HL-60 (cell line): ENCODE data around the gene CPLX1.

Experiments
- DNase-seq, 2 experiments: peaks; one replicate each; pipeline ENCODE4 v3.0.0-alpha.2; 2010 to 2020; ENCODE audit warnings: low read depth in 1 of 2, low spot score in 1 of 2
- H3K27ac ChIP-seq: fragments of 250-450 bp; sonication (Bioruptor Pico); replicated peaks from 2 replicates; pipeline ENCODE4 v1.5.1; 2020; ENCODE audit warnings: mild to moderate bottlenecking, moderate library complexity
- H3K27me3 ChIP-seq: fragments of 250-450 bp; sonication (Bioruptor Pico); 2 replicates; pipeline ENCODE4 v1.5.1; 2021; ENCODE audit warnings: mild to moderate bottlenecking, moderate library complexity; ENCODE audit not compliant: insufficient read depth, poor library complexity, severe bottlenecking
- H3K4me3 ChIP-seq: replicated peaks from 2 replicates; pipeline ENCODE4 v1.5.1; 2011; ENCODE audit warnings: mild to moderate bottlenecking, control low read depth, low read length; ENCODE audit not compliant: insufficient read depth
- CTCF ChIP-seq: IDR thresholded peaks from one replicate; pipeline ENCODE4 v1.5.1; 2011; ENCODE audit warnings: low read length, control low read depth, inconsistent platforms; ENCODE audit not compliant: insufficient read depth
- GABPA ChIP-seq: IDR thresholded peaks from 2 replicates; pipeline ENCODE4 v1.6.1; 2012; ENCODE audit warnings: low read depth
- POLR2AphosphoS5 ChIP-seq: IDR thresholded peaks from 2 replicates; pipeline ENCODE4 v1.6.1; 2012; ENCODE audit warnings: low read depth
- REST ChIP-seq: IDR thresholded peaks from 2 replicates; pipeline ENCODE4 v1.6.1; 2012; ENCODE audit warnings: low read depth; ENCODE audit not compliant: insufficient replicate concordance
- SPI1 ChIP-seq: IDR thresholded peaks from 2 replicates; pipeline ENCODE4 v1.6.1; 2012; ENCODE audit warnings: low read depth, mild to moderate bottlenecking, borderline replicate concordance

CPLX1 gene

DNA sequence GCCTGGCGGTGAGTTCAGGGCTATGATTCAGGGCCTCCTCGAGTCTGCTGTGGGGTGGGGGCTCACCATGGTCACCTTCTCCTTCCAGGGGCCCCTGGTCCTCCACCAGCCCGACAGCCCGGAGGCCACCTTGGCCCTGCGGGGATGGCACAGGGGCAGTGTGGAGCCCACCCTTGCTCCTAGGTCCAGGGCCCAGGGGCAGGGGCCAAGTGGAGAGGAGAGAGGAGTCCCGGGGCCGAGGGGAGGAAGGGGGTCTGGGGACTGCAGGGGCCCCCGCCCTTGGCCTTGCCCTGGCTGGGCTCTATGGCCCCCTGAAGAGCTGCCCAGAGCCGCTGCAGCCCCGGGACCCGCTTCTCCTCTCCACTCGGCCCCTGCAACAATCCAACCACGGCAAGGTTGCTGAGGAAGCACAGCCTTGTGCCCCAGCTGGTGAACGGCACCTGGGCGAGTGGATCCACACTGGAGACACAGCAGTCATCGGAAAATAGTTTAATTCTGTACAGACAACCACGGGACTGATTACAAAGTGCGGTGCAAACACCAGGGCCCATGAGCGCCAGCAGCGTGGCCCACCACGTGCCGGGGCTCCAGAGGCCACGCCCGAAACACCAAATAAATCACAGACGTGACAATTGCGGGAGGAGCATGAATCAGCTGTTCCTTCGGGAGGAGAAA is 23.0 kb upstream of the CPLX1 start:
- Histone ChIP-seq H3K4me3 (no peak overlapping the region), H3K27ac (no peak overlapping the region), H3K27me3 (no peaks in the 10 kb centered on the region)
- no peak for TF ChIP-seq POLR2AphosphoS5
- no peak for TF ChIP-seq REST
- no peak for TF ChIP-seq CTCF
- TF ChIP-seq SPI1: no peak
- no peak for TF ChIP-seq GABPA
- no peak for DNase-seq

DNA sequence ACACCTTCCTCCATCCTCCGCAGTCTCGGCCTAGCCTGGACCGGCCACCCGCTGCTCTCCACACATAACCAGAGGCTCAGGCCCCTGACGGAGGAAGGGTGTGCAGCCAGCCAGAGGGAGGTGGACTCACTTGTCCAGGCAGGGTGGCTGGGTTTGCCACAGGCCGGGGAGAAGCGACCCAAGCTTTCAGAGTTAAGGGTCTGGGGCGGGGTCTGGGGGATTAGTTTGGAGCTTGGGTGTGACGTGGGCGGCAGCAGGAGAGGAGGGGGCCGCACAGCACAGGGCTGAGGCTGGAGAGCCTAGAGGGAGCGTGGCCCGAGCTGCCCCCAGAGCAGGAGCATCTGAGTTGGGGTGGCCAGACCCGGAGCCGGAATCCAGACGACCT is 22.4 kb upstream of the CPLX1 start:
- no peak for TF ChIP-seq SPI1
- TF ChIP-seq GABPA: no peak
- TF ChIP-seq CTCF: no peak
- no peak for TF ChIP-seq REST
- no peak for TF ChIP-seq POLR2AphosphoS5
- Histone ChIP-seq H3K4me3 (no peak overlapping the region), H3K27me3 (no peaks in the 10 kb centered on the region), H3K27ac (no peak overlapping the region)
- no peak for DNase-seq

GRCh38 chr4:845836-846251 is 19.9 kb upstream of the CPLX1 start:
- H3K27ac ChIP-seq: no peak overlapping the region
- no peak for TF ChIP-seq SPI1
- TF ChIP-seq GABPA: no peak
- TF ChIP-seq CTCF: no peak
- TF ChIP-seq REST: no peak
- TF ChIP-seq POLR2AphosphoS5: no peak
- DNase-seq: no peak
- H3K4me3 ChIP-seq: no peak overlapping the region
- H3K27me3 ChIP-seq: no peaks in the 10 kb centered on the region
